Measurements from ENCODE around the gene JAG2. TPM values are rescaled to one million over a fixed set of nuclear protein-coding genes. Genes with fewer than 3 reads are reported as not detected.

The JAG2 gene
- total and polyA plus RNA-seq, 2 experiments from 2014 or later, result 12.4 to 30.7 TPM

DNA sequence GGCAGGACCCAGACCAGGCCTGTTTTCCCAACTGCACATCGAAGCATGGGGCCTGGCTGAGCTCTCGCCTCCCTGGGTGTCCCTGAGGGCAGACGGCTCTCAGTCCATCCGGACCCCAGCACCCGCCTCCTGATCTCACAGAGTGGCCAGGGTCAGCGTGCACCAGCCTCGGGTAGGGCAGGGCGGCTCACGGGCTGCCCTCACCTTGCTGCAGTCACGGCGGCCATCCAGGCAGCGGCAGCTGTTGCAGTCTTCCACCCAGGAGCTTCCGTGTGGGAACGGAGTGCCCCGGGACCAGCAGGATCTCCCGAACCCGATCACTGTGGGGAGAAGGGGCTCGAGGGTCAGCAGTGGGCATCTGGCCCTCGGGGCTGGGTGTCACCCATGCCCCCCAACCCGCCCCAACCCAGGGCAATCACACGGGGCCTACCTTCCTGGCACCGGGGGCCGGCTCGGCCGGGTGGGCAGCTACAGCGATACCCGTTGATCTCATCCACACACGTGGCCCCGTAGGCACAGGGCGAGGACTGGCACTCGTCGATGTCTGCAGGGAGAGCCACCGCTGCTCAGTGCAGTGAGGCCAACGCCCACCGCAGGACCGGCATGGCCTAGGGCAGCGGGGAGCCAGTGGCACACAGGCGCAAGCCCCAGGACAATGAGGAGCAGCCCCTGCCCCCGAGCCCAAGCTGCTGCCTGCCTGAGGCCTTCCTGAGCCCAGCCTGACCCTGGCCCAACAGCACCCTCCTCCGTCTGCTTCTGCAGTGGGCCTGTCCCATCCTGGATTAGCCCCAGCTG lies 22.2 kb downstream of the JAG2 start:
- DNase-seq (ENCODE audit: low read depth in 1 of 2, low spot score in 1 of 2), result no peak
- H3K36me3 ChIP-seq, result peaks cover 3% of the 10 kb centered on the region
- no peak overlapping the region for H3K4me3 ChIP-seq

GRCh38 chr14:105145381-105146180 lies 23.0 kb downstream of the JAG2 start:
- peaks cover 3% of the 10 kb centered on the region for H3K36me3 ChIP-seq
- H3K4me3 ChIP-seq, result no peak overlapping the region
- H3K27me3 ChIP-seq, result no peaks in the 10 kb centered on the region
- no peaks in the 10 kb centered on the region for H3K9me3 ChIP-seq (ENCODE audit: low read depth)
- TF ChIP-seq, protein P1, sequence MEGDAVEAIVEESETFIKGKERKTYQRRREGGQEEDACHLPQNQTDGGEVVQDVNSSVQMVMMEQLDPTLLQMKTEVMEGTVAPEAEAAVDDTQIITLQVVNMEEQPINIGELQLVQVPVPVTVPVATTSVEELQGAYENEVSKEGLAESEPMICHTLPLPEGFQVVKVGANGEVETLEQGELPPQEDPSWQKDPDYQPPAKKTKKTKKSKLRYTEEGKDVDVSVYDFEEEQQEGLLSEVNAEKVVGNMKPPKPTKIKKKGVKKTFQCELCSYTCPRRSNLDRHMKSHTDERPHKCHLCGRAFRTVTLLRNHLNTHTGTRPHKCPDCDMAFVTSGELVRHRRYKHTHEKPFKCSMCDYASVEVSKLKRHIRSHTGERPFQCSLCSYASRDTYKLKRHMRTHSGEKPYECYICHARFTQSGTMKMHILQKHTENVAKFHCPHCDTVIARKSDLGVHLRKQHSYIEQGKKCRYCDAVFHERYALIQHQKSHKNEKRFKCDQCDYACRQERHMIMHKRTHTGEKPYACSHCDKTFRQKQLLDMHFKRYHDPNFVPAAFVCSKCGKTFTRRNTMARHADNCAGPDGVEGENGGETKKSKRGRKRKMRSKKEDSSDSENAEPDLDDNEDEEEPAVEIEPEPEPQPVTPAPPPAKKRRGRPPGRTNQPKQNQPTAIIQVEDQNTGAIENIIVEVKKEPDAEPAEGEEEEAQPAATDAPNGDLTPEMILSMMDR (IDR thresholded peaks at IDR 0.05; ENCODE audit: low read depth, low read length), result no peak
- H3K4me1 ChIP-seq (ENCODE audit: low read depth), result no peaks in the 10 kb centered on the region
- DNase-seq (ENCODE audit: low read depth in 1 of 2, low spot score in 1 of 2), result no peak
- H3K27ac ChIP-seq, result no peak overlapping the region

More for the DNA sequence above, 22.2 kb downstream of the JAG2 start:
- no peak overlapping the region for H3K27ac ChIP-seq
- no peaks in the 10 kb centered on the region for H3K4me1 ChIP-seq (ENCODE audit: low read depth)
- H3K9me3 ChIP-seq (ENCODE audit: low read depth), result no peaks in the 10 kb centered on the region
- no peaks in the 10 kb centered on the region for H3K27me3 ChIP-seq
- TF ChIP-seq, protein P1 (IDR thresholded peaks at IDR 0.05; ENCODE audit: low read depth, low read length), result no peak

GRCh38 chr14:105144666-105145380 lies 23.8 kb downstream of the JAG2 start:
- Histone ChIP-seq H3K9me3 (ENCODE audit: low read depth) (no peaks in the 10 kb centered on the region), H3K27ac (no peak overlapping the region), H3K27me3 (no peaks in the 10 kb centered on the region), H3K4me3 (no peak overlapping the region), H3K36me3 (peaks cover 3% of the 10 kb centered on the region), H3K4me1 (ENCODE audit: low read depth) (no peaks in the 10 kb centered on the region)
- TF ChIP-seq, protein P1 (IDR thresholded peaks at IDR 0.05; ENCODE audit: low read depth, low read length), result no peak
- no peak for DNase-seq (ENCODE audit: low read depth in 1 of 2, low spot score in 1 of 2)

- DNase-seq (ENCODE audit: low read depth in 1 of 2, low spot score in 1 of 2), result no peak
- Histone ChIP-seq H3K9me3 (ENCODE audit: low read depth) (no peaks in the 10 kb centered on the region), H3K27me3 (no peaks in the 10 kb centered on the region), H3K36me3 (peaks cover 3% of the 10 kb centered on the region), H3K4me3 (no peak overlapping the region), H3K27ac (no peak overlapping the region), H3K4me1 (ENCODE audit: low read depth) (no peaks in the 10 kb centered on the region)
- TF ChIP-seq, protein P1 (IDR thresholded peaks at IDR 0.05; ENCODE audit: low read depth, low read length), result no peak
Observed at GRCh38 chr14:105144026-105144665, 24.4 kb downstream of the JAG2 start.

DNA sequence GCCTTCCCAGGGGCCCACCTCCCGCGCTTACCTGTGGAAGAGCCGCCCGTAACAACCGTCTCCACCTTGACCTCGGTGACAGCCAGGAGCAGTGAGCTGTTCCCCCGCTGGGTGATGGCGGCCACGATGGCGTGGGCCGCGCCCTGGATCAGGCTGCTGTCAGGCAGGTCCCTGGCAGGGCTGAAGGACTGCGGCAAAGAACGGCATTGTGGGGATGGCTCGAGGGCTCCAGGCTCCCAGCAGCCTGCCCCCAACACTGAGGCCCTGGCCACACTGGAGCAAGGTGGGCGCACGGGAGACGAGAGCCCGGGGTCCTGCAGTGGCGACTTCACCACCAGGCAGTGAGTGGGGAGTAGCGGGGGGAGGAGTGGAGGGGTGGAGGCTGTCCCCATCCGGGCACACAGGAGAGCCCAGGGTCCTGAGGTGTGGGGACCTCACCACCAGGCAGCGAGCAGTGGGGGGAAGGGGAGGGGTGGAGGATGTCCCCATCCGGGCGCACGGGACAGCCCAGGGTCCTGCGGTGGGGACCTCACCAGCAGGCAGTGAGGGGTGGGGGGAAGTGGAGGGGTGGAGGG lies 25.0 kb downstream of the JAG2 start:
- no peaks in the 10 kb centered on the region for H3K27me3 ChIP-seq
- H3K36me3 ChIP-seq, result peaks cover 3% of the 10 kb centered on the region
- H3K4me1 ChIP-seq (ENCODE audit: low read depth), result no peaks in the 10 kb centered on the region
- DNase-seq (ENCODE audit: low read depth in 1 of 2, low spot score in 1 of 2), result no peak
- H3K27ac ChIP-seq, result no peak overlapping the region
- TF ChIP-seq, protein P1 (IDR thresholded peaks at IDR 0.05; ENCODE audit: low read depth, low read length), result no peak
- H3K9me3 ChIP-seq (ENCODE audit: low read depth), result no peaks in the 10 kb centered on the region
- no peak overlapping the region for H3K4me3 ChIP-seq
